Measurements from ENCODE around the gene CHD2.
"Not testable (repeated sequence)": the region's sequence is repeated elsewhere in the genome, so short reads cannot be mapped to it uniquely, and the experiment has no call there.

The CHD2 gene

GRCh38 chr15:92899948-92900730 is at the start of gene CHD2:
CHD2 (plus strand) TSS chr15:92900324; CDS start chr15:92901238, 914 bp downstream.
- DNase-seq: peak; percentile 40

GRCh38 chr15:92853222-92853621 is 46.9 kb upstream of the CHD2 start:
- no peak for DNase-seq

- no peak for DNase-seq
Measured at GRCh38 chr15:92861742-92862141, 38.4 kb upstream of the CHD2 start.

GRCh38 chr15:92864127-92864814 is 35.9 kb upstream of the CHD2 start:
- DNase-seq: no peak

- no peak for DNase-seq
Measured at GRCh38 chr15:92869263-92869940, 30.7 kb upstream of the CHD2 start.

- DNase-seq: no peak
Measured at GRCh38 chr15:92870010-92870591, 30.0 kb upstream of the CHD2 start.

GRCh38 chr15:92872967-92873366 is 27.2 kb upstream of the CHD2 start:
- not testable (repeated sequence) for DNase-seq

- DNase-seq: no peak
Measured at GRCh38 chr15:92877000-92877399, 23.1 kb upstream of the CHD2 start.

- DNase-seq: no peak
Measured at GRCh38 chr15:92877416-92877815, 22.7 kb upstream of the CHD2 start.

- no peak for DNase-seq
Measured at GRCh38 chr15:92878593-92879053, 21.5 kb upstream of the CHD2 start.

- DNase-seq: no peak
Measured at GRCh38 chr15:92879949-92880725, 20.0 kb upstream of the CHD2 start.

- no peak for DNase-seq
Measured at GRCh38 chr15:92880796-92881195, 19.3 kb upstream of the CHD2 start.

- DNase-seq: no peak
Measured at GRCh38 chr15:92881211-92881754, 18.8 kb upstream of the CHD2 start.

GRCh38 chr15:92881802-92882696 is 18.1 kb upstream of the CHD2 start:
- DNase-seq: peak; percentile 97

GRCh38 chr15:92882697-92883162 is 17.4 kb upstream of the CHD2 start:
- DNase-seq: no peak

GRCh38 chr15:92883163-92883875 is 16.8 kb upstream of the CHD2 start:
- DNase-seq: peak; percentile 15

GRCh38 chr15:92883876-92884435 is 16.2 kb upstream of the CHD2 start:
- DNase-seq: no peak

- no peak for DNase-seq
Measured at GRCh38 chr15:92884436-92885223, 15.5 kb upstream of the CHD2 start.
